GM23338 (cell line): ENCODE data around the gene MYG1.

Experiments used
- CREB1 ChIP-seq: fragments of 250-450 bp; sonication (Bioruptor Pico); IDR thresholded peaks from 2 replicates; pipeline ENCODE4 v1.5.0; 2020; ENCODE audit warnings: low read depth, mild to moderate bottlenecking, moderate library complexity
- EZH2 ChIP-seq: fragments of 200-600 bp; sonication (generic); IDR thresholded peaks from one replicate; pipeline ENCODE4 v1.8.0; 2017; ENCODE audit warnings: antibody characterized with exemption, mild to moderate bottlenecking, low read depth; ENCODE audit not compliant: unreplicated experiment
- EZH2phosphoT487 ChIP-seq: fragments of 200-600 bp; sonication (generic); IDR thresholded peaks from one replicate; pipeline ENCODE4 v1.8.1; 2018; ENCODE audit warnings: antibody characterized with exemption; ENCODE audit not compliant: unreplicated experiment
- JUNB ChIP-seq: IDR thresholded peaks from one replicate; pipeline ENCODE4 v1.6.1; 2016; ENCODE audit warnings: antibody characterized with exemption; ENCODE audit not compliant: unreplicated experiment
- POLR2AphosphoS5 ChIP-seq: IDR thresholded peaks from 2 replicates; pipeline ENCODE4 v1.6.1; 2016; ENCODE audit warnings: antibody characterized with exemption, low read depth
- REST ChIP-seq: IDR thresholded peaks from one replicate; pipeline ENCODE4 v1.6.1; 2018; ENCODE audit warnings: antibody characterized with exemption; ENCODE audit not compliant: unreplicated experiment
- ZNF114 ChIP-seq: fragments of 250-450 bp; sonication (Bioruptor Pico); IDR thresholded peaks from 2 replicates; pipeline ENCODE4 v1.5.0; 2020; ENCODE audit warnings: mild to moderate bottlenecking, moderate library complexity
- TF ChIP-seq, protein P1 (sequence below), 2 experiments: fragments of 200-600 bp in 1 of 2; sonication (generic) in 1 of 2; conservative IDR thresholded peaks; 2 replicates each; pipeline versions ENCODE4 v1.5.1 to v1.6.1; 2016 to 2017; ENCODE audit warnings: antibody characterized with exemption in 2 of 2, low read depth in 2 of 2, mild to moderate bottlenecking in 2 of 2, moderate library complexity in 1 of 2

DNA sequence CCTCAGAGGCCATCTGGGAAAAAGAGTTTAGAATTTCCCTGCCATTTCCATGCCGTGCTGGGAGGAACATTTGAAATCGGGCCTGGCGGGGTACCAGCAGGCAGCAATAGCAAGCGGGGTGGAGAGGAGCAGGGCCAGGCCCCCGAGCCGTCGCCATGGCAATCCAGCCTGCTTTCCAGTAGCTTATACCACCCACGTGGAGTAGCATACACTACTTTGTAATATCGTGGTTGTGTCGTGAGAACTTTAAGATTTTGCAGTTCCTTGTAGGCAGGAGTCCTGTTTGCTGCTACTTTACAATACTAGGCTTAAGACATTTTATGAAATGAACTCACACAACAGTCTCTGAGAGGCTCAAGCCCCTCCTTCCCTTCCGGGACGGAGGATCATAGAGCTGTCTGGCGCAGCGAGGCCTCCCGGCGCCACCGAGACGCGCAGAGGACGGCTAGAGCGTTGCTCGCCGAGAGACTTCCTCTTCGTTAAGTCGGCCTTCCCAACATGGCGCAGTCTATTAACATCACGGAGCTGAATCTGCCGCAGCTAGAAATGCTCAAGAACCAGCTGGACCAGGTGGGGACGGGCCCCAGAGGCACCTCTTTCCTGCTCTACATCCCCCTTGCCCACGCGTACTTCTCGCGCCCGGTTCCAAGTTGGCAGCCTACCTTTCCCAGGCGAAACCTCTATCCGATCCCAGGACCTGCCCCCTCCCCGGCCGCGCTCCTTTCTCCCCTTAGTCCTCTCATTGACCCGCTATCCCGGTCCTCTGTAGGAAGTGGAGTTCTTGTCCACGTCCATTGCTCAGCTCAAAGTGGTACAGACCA is 4.2 kb upstream of the MYG1 start, which contains the start of gene PFDN5:
- TF ChIP-seq CREB1 = peak; percentile 74
- TF ChIP-seq ZNF114 (CRISPR knock-in tag) = no peak
- no peak for TF ChIP-seq REST
- TF ChIP-seq POLR2AphosphoS5 = peak; percentile 84
- TF ChIP-seq, protein P1, sequence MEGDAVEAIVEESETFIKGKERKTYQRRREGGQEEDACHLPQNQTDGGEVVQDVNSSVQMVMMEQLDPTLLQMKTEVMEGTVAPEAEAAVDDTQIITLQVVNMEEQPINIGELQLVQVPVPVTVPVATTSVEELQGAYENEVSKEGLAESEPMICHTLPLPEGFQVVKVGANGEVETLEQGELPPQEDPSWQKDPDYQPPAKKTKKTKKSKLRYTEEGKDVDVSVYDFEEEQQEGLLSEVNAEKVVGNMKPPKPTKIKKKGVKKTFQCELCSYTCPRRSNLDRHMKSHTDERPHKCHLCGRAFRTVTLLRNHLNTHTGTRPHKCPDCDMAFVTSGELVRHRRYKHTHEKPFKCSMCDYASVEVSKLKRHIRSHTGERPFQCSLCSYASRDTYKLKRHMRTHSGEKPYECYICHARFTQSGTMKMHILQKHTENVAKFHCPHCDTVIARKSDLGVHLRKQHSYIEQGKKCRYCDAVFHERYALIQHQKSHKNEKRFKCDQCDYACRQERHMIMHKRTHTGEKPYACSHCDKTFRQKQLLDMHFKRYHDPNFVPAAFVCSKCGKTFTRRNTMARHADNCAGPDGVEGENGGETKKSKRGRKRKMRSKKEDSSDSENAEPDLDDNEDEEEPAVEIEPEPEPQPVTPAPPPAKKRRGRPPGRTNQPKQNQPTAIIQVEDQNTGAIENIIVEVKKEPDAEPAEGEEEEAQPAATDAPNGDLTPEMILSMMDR (conservative IDR thresholded peaks at IDR 0.05; ENCODE audit: low read depth in 2 of 2) = no peak
- no peak for TF ChIP-seq EZH2
- TF ChIP-seq EZH2phosphoT487 = no peak
- no peak for TF ChIP-seq JUNB
